ENCODE measurements around the gene CNTNAP2. TPM values are rescaled to one million over a fixed set of nuclear protein-coding genes. Genes with fewer than 3 reads are reported as not detected.

Gene CNTNAP2
- total and polyA plus RNA-seq, 2 donors from 2014 or later, result 0.06 to 0.13 TPM

- FAIRE-seq, result no peak
- TF ChIP-seq, protein P1, sequence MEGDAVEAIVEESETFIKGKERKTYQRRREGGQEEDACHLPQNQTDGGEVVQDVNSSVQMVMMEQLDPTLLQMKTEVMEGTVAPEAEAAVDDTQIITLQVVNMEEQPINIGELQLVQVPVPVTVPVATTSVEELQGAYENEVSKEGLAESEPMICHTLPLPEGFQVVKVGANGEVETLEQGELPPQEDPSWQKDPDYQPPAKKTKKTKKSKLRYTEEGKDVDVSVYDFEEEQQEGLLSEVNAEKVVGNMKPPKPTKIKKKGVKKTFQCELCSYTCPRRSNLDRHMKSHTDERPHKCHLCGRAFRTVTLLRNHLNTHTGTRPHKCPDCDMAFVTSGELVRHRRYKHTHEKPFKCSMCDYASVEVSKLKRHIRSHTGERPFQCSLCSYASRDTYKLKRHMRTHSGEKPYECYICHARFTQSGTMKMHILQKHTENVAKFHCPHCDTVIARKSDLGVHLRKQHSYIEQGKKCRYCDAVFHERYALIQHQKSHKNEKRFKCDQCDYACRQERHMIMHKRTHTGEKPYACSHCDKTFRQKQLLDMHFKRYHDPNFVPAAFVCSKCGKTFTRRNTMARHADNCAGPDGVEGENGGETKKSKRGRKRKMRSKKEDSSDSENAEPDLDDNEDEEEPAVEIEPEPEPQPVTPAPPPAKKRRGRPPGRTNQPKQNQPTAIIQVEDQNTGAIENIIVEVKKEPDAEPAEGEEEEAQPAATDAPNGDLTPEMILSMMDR (IDR thresholded peaks at IDR 0.05; ENCODE audit: borderline replicate concordance, extremely low read depth, insufficient read depth), result no peak
- H3K4me1 ChIP-seq (ENCODE audit: control insufficient read depth in 2 of 3, insufficient read depth in 2 of 3, low read depth in 1 of 3, low read length in 3 of 3), result no peaks in the 10 kb centered on the region
These were observed 428.1 kb downstream of the CNTNAP2 start for GRCh38 chr7:146544748-146545147.

DNA sequence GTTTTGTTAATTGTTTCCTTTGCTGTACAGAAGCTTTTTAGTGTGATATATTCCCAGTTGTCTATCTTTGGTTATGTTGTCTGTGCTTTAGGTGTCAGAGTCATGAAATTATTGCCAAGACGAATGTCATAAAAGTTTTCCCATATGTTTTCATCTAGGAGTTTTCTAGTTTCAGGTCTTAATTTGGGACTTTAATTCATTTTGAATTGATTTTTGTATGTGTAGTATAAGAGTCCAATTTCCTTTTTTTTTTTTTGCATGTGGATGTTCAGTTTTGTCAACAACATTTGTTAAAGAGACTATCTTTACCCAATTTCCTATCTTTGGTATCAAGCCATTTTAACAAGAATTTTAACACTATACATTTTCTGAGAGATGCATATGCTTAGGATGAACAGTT is 432.2 kb downstream of the CNTNAP2 start:
- H3K27ac ChIP-seq (ENCODE audit: low read depth in 2 of 2, low read length in 2 of 2), result no peak overlapping the region
- DNase-seq (no peak), FAIRE-seq (no peak)
- no peaks in the 10 kb centered on the region for H3K4me1 ChIP-seq (ENCODE audit: control insufficient read depth in 2 of 3, insufficient read depth in 2 of 3, low read depth in 1 of 3, low read length in 3 of 3)
- H3K9me3 ChIP-seq (ENCODE audit: control insufficient read depth in 2 of 3, insufficient read depth in 1 of 3, low read length in 3 of 3), result no peaks in the 10 kb centered on the region
- H3K27me3 ChIP-seq (ENCODE audit: control insufficient read depth, insufficient read depth, low read length), result no peaks in the 10 kb centered on the region
- no peaks in the 10 kb centered on the region for H3K36me3 ChIP-seq (ENCODE audit: control insufficient read depth in 2 of 3, insufficient read depth in 3 of 3, low read length in 3 of 3)
- no peak overlapping the region for H3K9ac ChIP-seq (ENCODE audit: low read length in 3 of 3)
- TF ChIP-seq, protein P1 (IDR thresholded peaks at IDR 0.05; ENCODE audit: borderline replicate concordance, extremely low read depth, insufficient read depth), result no peak
- H3K4me3 ChIP-seq (ENCODE audit: low read length in 3 of 3), result no peak overlapping the region
- intact Hi-C loops (cut with DNase I), result no loop called here

More at GRCh38 chr7:146544748-146545147, 428.1 kb downstream of the CNTNAP2 start:
- H3K27me3 ChIP-seq (ENCODE audit: control insufficient read depth, insufficient read depth, low read length), result no peaks in the 10 kb centered on the region
- H3K9me3 ChIP-seq (ENCODE audit: control insufficient read depth in 2 of 3, insufficient read depth in 1 of 3, low read length in 3 of 3), result no peaks in the 10 kb centered on the region
- H3K27ac ChIP-seq (ENCODE audit: low read depth in 2 of 2, low read length in 2 of 2), result no peak overlapping the region
- no peaks in the 10 kb centered on the region for H3K36me3 ChIP-seq (ENCODE audit: control insufficient read depth in 2 of 3, insufficient read depth in 3 of 3, low read length in 3 of 3)
- H3K9ac ChIP-seq (ENCODE audit: low read length in 3 of 3), result no peak overlapping the region
- no peak overlapping the region for H3K4me3 ChIP-seq (ENCODE audit: low read length in 3 of 3)
- no peak for DNase-seq
- intact Hi-C loops (cut with DNase I), result no loop called here

GRCh38 chr7:146554556-146554955 is 438.0 kb downstream of the CNTNAP2 start:
- intact Hi-C loops (cut with DNase I), result no loop called here
- FAIRE-seq (no peak), DNase-seq (no peak)
- Histone ChIP-seq H3K27me3 (ENCODE audit: control insufficient read depth, insufficient read depth, low read length) (no peaks in the 10 kb centered on the region), H3K36me3 (ENCODE audit: control insufficient read depth in 2 of 3, insufficient read depth in 3 of 3, low read length in 3 of 3) (no peaks in the 10 kb centered on the region), H3K27ac (ENCODE audit: low read depth in 2 of 2, low read length in 2 of 2) (no peak overlapping the region), H3K9ac (ENCODE audit: low read length in 3 of 3) (no peak overlapping the region), H3K4me1 (ENCODE audit: control insufficient read depth in 2 of 3, insufficient read depth in 2 of 3, low read depth in 1 of 3, low read length in 3 of 3) (no peaks in the 10 kb centered on the region), H3K9me3 (ENCODE audit: control insufficient read depth in 2 of 3, insufficient read depth in 1 of 3, low read length in 3 of 3) (no peaks in the 10 kb centered on the region), H3K4me3 (ENCODE audit: low read length in 3 of 3) (no peak overlapping the region)
- TF ChIP-seq, protein P1 (IDR thresholded peaks at IDR 0.05; ENCODE audit: borderline replicate concordance, extremely low read depth, insufficient read depth), result no peak

DNA sequence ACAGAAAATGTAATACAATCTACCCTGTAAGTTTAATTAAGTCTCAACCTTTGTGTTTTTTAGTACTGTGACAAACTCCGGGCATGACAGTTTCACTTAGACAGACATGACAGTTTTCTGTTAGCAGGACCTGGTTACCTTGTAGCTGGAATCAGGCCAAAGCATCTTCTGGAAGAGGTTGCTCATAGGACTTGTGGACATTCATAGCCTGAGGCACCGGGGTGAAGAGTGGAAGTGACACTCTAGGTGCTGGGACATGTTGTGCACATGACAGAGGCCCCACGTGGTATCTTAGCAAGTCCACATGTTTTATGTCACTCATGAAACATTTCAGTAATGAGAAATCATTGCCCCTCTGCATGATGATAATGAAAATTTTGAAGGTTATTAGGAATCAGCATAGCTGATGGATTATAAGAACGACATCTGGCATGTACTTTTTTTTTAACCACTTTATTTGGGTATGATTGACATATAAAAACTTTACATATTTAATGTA is 441.4 kb downstream of the CNTNAP2 start:
- Histone ChIP-seq H3K36me3 (ENCODE audit: control insufficient read depth in 2 of 3, insufficient read depth in 3 of 3, low read length in 3 of 3) (no peaks in the 10 kb centered on the region), H3K9me3 (ENCODE audit: control insufficient read depth in 2 of 3, insufficient read depth in 1 of 3, low read length in 3 of 3) (no peaks in the 10 kb centered on the region), H3K9ac (ENCODE audit: low read length in 3 of 3) (no peak overlapping the region), H3K4me3 (ENCODE audit: low read length in 3 of 3) (no peak overlapping the region), H3K4me1 (ENCODE audit: control insufficient read depth in 2 of 3, insufficient read depth in 2 of 3, low read depth in 1 of 3, low read length in 3 of 3) (no peaks in the 10 kb centered on the region), H3K27me3 (ENCODE audit: control insufficient read depth, insufficient read depth, low read length) (no peaks in the 10 kb centered on the region), H3K27ac (ENCODE audit: low read depth in 2 of 2, low read length in 2 of 2) (no peak overlapping the region)
- no peak for DNase-seq
- FAIRE-seq, result no peak
- intact Hi-C loops (cut with DNase I), result no loop called here
- TF ChIP-seq, protein P1 (IDR thresholded peaks at IDR 0.05; ENCODE audit: borderline replicate concordance, extremely low read depth, insufficient read depth), result no peak
